ENCODE measurements around the gene RGS4.

Gene RGS4

GRCh38 chr1:163056831-163057230 lies 12.3 kb upstream of the RGS4 start:
- TF ChIP-seq CTCF (IDR thresholded peaks at IDR 0.05), result no peak
- intact Hi-C loops (cut with DNase I; ENCODE audit: low total_unique reads), result no loop called here

GRCh38 chr1:163060343-163061007 lies 8.7 kb upstream of the RGS4 start:
- no peaks in the 10 kb centered on the region for H3K27me3 ChIP-seq
- no peak overlapping the region for H3K27ac ChIP-seq
- no peak overlapping the region for H3K4me3 ChIP-seq
- H3K9me3 ChIP-seq, result no peaks in the 10 kb centered on the region
- no peaks in the 10 kb centered on the region for H3K36me3 ChIP-seq
- no peaks in the 10 kb centered on the region for H3K4me1 ChIP-seq
- no peak for TF ChIP-seq CTCF (IDR thresholded peaks at IDR 0.05)
- DNase-seq, result no peak
- intact Hi-C loops (cut with DNase I; ENCODE audit: low total_unique reads), result no loop called here

More at GRCh38 chr1:163056831-163057230, 12.3 kb upstream of the RGS4 start:
- no peak overlapping the region for H3K4me3 ChIP-seq
- H3K4me1 ChIP-seq, result no peaks in the 10 kb centered on the region
- H3K27me3 ChIP-seq, result no peaks in the 10 kb centered on the region
- DNase-seq, result no peak
- H3K27ac ChIP-seq, result no peak overlapping the region
- no peaks in the 10 kb centered on the region for H3K9me3 ChIP-seq
- no peaks in the 10 kb centered on the region for H3K36me3 ChIP-seq

GRCh38 chr1:163063143-163063542 lies 6.0 kb upstream of the RGS4 start:
- H3K27ac ChIP-seq, result no peak overlapping the region
- intact Hi-C loops (cut with DNase I; ENCODE audit: low total_unique reads), result no loop called here
- no peaks in the 10 kb centered on the region for H3K36me3 ChIP-seq
- no peak overlapping the region for H3K4me3 ChIP-seq
- DNase-seq, result no peak
- H3K9me3 ChIP-seq, result no peaks in the 10 kb centered on the region
- no peaks in the 10 kb centered on the region for H3K27me3 ChIP-seq
- no peaks in the 10 kb centered on the region for H3K4me1 ChIP-seq
- no peak for TF ChIP-seq CTCF (IDR thresholded peaks at IDR 0.05)

- H3K9me3 ChIP-seq, result no peaks in the 10 kb centered on the region
- DNase-seq, result no peak
- no peaks in the 10 kb centered on the region for H3K4me1 ChIP-seq
- H3K4me3 ChIP-seq, result no peak overlapping the region
- intact Hi-C loops (cut with DNase I; ENCODE audit: low total_unique reads), result no loop called here
- no peak overlapping the region for H3K27ac ChIP-seq
- no peaks in the 10 kb centered on the region for H3K36me3 ChIP-seq
- H3K27me3 ChIP-seq, result no peaks in the 10 kb centered on the region
- no peak for TF ChIP-seq CTCF (IDR thresholded peaks at IDR 0.05)
These were observed 5.6 kb upstream of the RGS4 start for GRCh38 chr1:163063610-163064009.

GRCh38 chr1:163066168-163066567 lies 3.0 kb upstream of the RGS4 start:
- no peak overlapping the region for H3K4me3 ChIP-seq
- no peak for DNase-seq
- H3K4me1 ChIP-seq, result peaks cover 0 to 15% (median 0%) of the 10 kb centered on the region in 4 donors
- H3K36me3 ChIP-seq, result no peaks in the 10 kb centered on the region
- no peaks in the 10 kb centered on the region for H3K27me3 ChIP-seq
- no peak overlapping the region for H3K27ac ChIP-seq
- intact Hi-C loops (cut with DNase I; ENCODE audit: low total_unique reads), result no loop called here
- TF ChIP-seq CTCF (IDR thresholded peaks at IDR 0.05), result no peak
- H3K9me3 ChIP-seq, result no peaks in the 10 kb centered on the region

GRCh38 chr1:163066686-163067085 lies 2.5 kb upstream of the RGS4 start:
- Histone ChIP-seq H3K4me3 (no peak overlapping the region), H3K4me1 (peaks cover 0 to 21% (median 0%) of the 10 kb centered on the region in 4 donors), H3K36me3 (no peaks in the 10 kb centered on the region), H3K27ac (no peak overlapping the region), H3K27me3 (no peaks in the 10 kb centered on the region), H3K9me3 (no peaks in the 10 kb centered on the region)
- no peak for TF ChIP-seq CTCF (IDR thresholded peaks at IDR 0.05)
- intact Hi-C loops (cut with DNase I; ENCODE audit: low total_unique reads), result no loop called here
- DNase-seq, result no peak

All from tibial artery (tissue), 4 donors.